ENCODE measurements around the gene WWOX. TPM values are rescaled to one million over a fixed set of nuclear protein-coding genes. Genes with fewer than 3 reads are reported as not detected.

Gene WWOX
- total RNA-seq, 2 donors from 2014 or later: 12.6 to 17.2 TPM

DNA sequence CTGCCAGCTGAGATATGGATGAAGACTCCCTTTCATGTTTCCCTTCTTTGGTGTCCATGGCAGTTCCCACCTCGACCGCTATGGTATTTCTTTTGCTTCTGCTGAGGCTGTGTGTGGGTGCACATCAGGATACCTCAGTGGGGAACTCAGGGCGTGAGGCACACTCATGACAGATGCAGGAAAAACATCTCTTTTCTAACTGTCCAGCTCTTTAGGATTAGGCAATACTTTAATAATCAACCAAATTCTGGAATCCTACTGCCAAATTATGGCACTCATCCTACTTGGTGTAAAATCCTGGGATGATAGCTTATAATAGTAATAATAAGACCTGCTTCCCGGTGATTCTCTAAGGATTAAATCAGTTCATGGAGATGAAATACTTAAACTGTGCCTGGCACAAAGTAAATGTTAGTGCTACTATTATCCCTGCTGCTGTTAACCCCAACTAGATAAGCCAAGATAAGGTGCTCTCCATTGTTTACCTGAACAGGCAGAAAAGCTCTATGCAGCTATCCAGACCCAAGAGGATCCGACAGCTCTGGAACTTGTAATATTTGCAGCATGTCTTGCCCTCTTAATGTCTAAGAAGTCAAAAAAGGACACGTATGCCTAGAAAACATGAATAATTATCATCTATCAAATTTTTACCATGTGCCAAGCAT lies 543.3 kb downstream of the WWOX start:
- Mint-ChIP-seq H3K27ac (no peak overlapping the region), H3K36me3 (no peaks in the 10 kb centered on the region), H3K9me3 (no peaks in the 10 kb centered on the region)
- DNase-seq (ENCODE audit: low spot score in 2 of 2): no peak
- ATAC-seq: no peak

DNA sequence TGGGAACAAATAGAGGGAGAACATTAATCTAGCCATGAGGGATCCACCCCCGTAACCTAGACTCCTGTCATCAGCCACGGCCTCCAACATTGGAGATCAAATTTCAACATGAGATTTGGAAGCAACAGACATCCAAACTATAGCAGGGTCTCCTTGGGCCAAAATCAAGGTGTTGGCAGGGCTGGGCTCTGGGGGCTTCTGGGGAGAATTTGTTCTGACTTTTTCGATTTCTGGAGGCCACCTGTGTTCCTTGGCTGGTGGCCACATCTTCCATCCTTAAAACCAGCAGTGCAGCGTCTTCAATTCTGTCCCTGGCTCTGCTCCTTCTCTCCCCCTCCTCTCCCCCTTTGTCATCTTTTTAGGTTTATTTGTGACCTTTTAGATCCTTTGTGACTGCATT lies 546.2 kb downstream of the WWOX start:
- H3K27ac Mint-ChIP-seq: no peak overlapping the region
- no peaks in the 10 kb centered on the region for H3K9me3 Mint-ChIP-seq
- ATAC-seq: no peak
- no peaks in the 10 kb centered on the region for H3K36me3 Mint-ChIP-seq
- DNase-seq (ENCODE audit: low spot score in 2 of 2): no peak

DNA sequence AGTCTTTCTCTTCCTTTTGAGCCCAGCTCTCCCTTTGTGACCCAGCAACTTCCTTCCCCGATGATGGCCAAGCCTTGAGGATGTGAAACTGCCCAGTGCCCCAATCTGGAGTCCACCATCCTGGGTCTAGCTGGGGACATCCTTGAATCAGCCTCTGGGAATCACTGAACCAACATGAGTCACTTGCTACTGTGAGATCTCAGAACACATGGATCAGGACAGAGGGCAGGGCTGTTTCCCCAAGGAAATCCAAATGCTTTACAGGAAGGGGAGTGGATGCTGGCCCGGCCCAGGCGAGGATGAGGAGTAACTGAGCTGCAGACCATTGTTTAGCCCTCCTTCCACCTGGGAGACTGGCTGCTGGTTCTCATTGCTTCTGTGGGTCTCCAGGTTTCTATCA lies 547.6 kb downstream of the WWOX start:
- ATAC-seq (no peak), DNase-seq (ENCODE audit: low spot score in 2 of 2) (no peak)
- Mint-ChIP-seq H3K36me3 (no peaks in the 10 kb centered on the region), H3K9me3 (no peaks in the 10 kb centered on the region), H3K27ac (peak overlapping the region in 1 of 2 donors; percentile 17)

DNA sequence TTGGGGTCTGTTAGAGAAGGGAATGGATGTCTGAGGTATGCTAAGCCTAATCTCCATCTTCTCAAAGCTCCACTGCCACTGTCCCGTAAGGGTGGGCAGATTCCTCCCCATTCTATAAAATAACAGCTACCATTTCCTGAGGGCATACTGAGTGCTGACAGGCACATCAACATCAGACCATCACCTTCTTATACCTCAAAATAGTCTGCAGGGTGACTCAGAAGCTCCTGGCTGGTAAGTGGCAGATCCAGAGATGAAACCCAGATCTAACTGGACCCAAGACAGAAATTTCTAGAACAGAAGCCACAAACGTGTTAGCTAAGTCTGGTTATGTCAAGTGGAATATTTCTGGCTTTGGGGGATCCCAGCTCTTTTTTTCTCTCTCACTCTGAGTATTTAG lies 548.0 kb downstream of the WWOX start:
- Mint-ChIP-seq H3K27ac (peak overlapping the region in 1 of 2 donors; percentile 17), H3K9me3 (no peaks in the 10 kb centered on the region), H3K36me3 (no peaks in the 10 kb centered on the region)
- ATAC-seq (no peak), DNase-seq (ENCODE audit: low spot score in 2 of 2) (no peak)

DNA sequence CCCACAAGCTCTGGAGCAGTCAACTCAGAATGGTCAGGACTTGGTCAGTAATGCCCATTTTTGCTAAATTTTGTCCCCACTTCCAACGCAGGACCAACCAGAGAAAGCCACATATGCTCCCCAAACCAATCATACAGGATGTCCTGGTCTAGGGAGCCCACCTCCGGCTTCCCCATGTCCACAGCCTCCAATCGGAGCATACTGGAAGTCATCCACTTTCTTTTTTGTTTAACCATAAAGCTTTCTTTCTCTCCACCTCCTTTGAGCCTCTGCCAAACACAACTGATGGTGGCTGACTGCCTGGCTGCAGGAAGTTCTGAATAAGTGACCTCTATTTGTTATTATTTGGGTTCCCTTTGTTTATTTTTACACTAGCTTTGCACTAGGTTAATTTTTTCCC lies 549.1 kb downstream of the WWOX start:
- no peak for DNase-seq (ENCODE audit: low spot score in 2 of 2)
- Mint-ChIP-seq H3K36me3 (no peaks in the 10 kb centered on the region), H3K9me3 (no peaks in the 10 kb centered on the region), H3K27ac (no peak overlapping the region)
- ATAC-seq: no peak

DNA sequence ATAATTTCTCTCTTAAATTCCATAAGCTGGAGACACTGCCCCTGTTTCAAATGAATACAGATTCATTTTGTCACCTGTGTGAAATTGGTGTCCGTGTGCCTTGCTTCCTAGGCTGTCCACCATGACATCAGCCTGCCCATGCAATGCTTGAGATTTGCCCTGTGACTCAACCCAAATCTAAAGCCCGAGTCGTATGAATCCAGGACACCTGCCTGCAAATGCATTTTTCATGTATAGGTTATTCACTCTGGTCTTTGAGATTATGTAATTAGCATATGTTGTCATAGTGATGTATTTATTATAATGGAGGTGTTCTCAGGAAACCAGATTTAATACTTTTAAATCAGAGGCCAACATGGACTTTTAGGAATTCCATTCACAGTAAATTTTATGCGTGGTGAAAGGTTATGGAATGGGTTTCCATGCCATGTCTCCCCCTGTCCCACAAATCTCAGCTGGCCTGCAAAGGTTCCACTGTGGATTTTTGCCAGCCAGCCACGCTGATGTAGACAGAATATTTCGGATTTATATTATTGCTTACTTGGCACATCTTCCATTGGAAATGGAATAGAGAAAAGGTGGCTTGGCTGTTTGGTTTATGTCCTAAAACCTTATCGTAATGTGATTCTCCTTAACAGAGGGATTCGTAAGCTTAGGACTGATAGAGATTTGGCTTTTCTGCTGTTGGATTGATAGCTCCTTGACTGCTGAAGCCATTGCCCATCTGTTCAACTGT lies 551.1 kb downstream of the WWOX start:
- no peak for ATAC-seq
- Mint-ChIP-seq H3K27ac (no peak overlapping the region), H3K9me3 (no peaks in the 10 kb centered on the region), H3K36me3 (no peaks in the 10 kb centered on the region)
- no peak for DNase-seq (ENCODE audit: low spot score in 2 of 2)

DNA sequence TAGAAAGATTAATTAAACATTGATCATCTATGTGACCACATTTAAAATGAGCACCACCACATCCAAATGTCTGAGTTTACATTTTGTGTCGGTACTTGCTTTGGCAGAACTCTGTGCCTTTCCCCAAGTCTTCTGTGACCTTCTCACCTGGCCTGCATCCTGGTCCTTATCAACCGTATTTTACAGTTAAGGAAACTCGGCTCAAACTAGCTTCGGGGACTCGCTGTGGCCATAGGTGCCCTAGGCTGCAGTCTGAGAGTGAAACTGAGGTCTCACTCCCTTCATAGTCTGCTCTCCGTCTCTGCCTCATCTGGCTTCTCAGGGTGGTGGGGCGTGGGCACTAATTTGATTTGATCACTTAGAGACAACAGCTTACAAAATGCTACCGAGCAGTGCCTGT lies 555.5 kb downstream of the WWOX start:
- Mint-ChIP-seq H3K9me3 (no peaks in the 10 kb centered on the region), H3K27ac (no peak overlapping the region), H3K36me3 (no peaks in the 10 kb centered on the region)
- ATAC-seq: no peak
- no peak for DNase-seq (ENCODE audit: low spot score in 2 of 2)

DNA sequence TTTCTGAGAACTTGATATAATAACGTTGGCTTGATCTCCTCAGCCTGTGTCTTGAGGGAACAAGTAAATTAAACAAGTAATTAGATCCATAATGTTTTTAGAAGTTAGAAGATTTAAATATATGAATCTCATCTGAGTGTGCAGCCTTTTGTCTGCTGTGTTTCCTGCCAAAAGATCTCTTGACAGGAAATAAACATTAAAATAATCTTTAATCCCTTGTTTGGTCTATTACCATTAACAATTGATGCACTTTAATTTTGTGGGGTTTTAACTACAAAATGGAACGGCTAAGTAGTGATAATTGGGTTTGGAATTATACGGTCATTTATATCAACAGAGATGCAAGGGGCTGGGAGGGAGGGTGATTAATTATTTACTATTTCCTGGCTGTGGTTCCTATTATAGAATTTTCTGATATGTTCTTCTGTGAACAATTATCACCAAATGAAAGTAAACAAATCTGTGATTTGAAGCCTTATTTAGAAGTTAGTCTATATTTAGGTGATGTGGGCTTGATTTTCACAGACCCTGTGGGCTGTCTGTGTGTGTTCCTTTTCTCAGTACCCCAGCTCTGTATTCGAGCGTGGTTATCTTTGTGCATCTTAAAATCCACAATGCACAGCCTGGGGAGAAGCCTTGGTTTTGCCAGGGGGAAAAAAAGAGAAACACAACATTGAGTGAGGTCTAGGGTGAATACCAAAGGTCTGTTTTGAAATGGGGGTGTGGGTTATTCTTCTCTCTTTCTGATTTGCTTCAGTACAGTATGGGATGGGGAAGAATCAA lies 556.1 kb downstream of the WWOX start:
- DNase-seq (ENCODE audit: low spot score in 2 of 2) (no peak), ATAC-seq (no peak)
- Mint-ChIP-seq H3K36me3 (no peaks in the 10 kb centered on the region), H3K9me3 (no peaks in the 10 kb centered on the region), H3K27ac (no peak overlapping the region)

DNA sequence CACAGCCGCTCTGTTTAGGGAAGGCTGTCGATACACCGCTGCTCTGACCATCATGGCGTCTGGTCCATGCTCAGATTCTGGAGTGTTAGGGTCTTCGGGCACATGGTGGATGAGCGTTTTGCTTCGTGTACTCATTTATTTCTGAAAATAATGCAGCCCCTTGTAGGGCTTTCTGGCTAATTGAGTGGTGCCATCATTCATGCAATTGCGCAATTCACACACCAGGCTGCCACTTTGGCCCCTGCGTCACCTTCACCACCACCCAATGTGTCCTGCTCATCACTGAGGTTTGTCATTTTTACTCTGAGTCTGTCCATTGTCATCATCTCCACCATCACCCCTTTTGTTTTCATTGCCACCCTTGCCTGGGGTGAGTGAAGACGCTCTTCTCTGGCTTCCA lies 557.4 kb downstream of the WWOX start:
- H3K36me3 Mint-ChIP-seq: no peaks in the 10 kb centered on the region
- no peak overlapping the region for H3K27ac Mint-ChIP-seq
- ATAC-seq (no peak), DNase-seq (ENCODE audit: low spot score in 2 of 2) (no peak)
- no peaks in the 10 kb centered on the region for H3K9me3 Mint-ChIP-seq

DNA sequence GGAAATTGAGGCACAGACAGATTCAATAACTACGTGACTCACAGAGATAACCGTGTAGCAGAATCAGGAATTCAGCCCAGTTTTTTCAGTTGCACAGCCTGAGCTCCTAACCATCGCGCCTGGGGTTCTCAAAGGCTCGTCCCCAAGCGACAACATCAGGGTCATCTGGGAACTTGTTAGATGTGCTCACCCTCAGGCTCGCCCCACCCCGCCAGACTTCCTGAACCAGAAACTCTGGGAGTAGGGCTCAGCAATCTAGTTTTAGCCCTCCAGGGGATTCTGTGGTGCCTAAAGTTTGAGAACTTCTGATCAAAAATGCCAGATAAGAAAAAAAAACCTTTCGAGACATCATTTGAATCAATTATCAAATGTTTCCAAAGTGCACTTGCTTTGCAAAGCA lies 559.8 kb downstream of the WWOX start:
- Mint-ChIP-seq H3K27ac (no peak overlapping the region), H3K36me3 (no peaks in the 10 kb centered on the region), H3K9me3 (no peaks in the 10 kb centered on the region)
- ATAC-seq: no peak
- no peak for DNase-seq (ENCODE audit: low spot score in 2 of 2)

DNA sequence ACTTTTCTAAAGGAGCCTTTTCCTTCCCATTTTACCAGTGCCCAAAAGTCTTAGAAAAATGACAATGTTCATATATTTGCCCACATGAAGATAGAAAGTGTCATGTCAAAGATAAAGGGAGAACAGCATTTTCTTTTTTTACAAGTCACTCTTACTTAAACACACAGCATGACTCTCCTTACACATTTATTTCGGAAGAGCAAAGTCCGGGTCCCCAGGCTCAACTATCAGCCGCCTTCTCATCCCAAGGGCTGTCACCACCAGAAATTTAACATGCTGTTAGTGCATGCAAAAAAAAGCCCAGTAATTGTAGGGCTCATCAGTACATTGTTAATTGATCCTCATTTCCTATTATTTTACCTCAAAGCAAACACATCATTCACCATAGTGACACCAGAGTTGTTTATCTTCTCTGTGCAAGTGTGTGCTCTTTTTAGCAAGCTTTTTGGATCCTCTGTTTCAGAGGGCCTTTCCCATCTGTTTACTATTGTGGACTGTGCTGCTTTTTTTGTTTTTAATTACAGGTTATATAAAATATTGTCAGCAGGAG lies 560.3 kb downstream of the WWOX start:
- H3K9me3 Mint-ChIP-seq: no peaks in the 10 kb centered on the region
- DNase-seq (ENCODE audit: low spot score in 2 of 2) (no peak), ATAC-seq (no peak)
- H3K36me3 Mint-ChIP-seq: no peaks in the 10 kb centered on the region
- H3K27ac Mint-ChIP-seq: no peak overlapping the region

DNA sequence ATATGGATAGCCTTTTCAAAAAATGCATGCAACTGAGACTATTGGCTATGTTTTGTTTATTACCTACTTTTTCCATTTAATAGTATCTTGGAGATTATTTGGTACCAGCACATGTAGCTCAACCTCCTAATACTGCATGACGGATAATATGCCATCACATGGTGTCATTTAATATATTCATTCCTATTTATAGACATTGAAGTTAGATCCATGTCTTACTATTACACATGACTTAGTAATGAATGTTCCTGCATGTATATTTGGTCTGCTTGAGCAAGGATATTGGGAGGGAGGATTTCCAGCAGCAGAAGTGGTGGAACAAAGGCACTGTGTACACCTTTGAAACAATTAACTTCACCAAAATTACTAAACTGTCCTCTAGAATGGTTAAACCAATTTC lies 561.3 kb downstream of the WWOX start:
- Mint-ChIP-seq H3K36me3 (no peaks in the 10 kb centered on the region), H3K27ac (no peak overlapping the region), H3K9me3 (no peaks in the 10 kb centered on the region)
- DNase-seq (ENCODE audit: low spot score in 2 of 2) (no peak), ATAC-seq (no peak)

DNA sequence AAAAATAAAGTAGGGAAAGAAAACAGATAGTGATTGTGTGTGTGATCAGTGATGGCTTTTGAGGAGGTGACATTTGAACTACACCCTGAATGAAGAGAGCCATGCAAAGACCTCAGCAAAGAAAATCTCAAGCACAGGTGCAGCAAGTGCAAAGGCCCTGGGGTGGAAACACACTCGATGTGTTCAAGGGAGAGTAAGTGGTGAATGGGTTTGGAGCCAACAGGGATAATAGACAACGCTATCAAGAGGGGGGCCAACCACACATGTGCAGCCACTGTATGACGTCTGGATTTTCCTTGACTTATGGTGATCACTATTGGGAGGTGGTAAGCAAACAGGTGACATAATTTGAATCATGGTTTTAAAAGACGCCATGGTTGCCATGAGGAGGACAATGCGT lies 564.2 kb downstream of the WWOX start:
- Mint-ChIP-seq H3K36me3 (no peaks in the 10 kb centered on the region), H3K9me3 (no peaks in the 10 kb centered on the region), H3K27ac (peak overlapping the region in 1 of 2 donors; percentile 65)
- no peak for ATAC-seq
- no peak for DNase-seq (ENCODE audit: low spot score in 2 of 2)

DNA sequence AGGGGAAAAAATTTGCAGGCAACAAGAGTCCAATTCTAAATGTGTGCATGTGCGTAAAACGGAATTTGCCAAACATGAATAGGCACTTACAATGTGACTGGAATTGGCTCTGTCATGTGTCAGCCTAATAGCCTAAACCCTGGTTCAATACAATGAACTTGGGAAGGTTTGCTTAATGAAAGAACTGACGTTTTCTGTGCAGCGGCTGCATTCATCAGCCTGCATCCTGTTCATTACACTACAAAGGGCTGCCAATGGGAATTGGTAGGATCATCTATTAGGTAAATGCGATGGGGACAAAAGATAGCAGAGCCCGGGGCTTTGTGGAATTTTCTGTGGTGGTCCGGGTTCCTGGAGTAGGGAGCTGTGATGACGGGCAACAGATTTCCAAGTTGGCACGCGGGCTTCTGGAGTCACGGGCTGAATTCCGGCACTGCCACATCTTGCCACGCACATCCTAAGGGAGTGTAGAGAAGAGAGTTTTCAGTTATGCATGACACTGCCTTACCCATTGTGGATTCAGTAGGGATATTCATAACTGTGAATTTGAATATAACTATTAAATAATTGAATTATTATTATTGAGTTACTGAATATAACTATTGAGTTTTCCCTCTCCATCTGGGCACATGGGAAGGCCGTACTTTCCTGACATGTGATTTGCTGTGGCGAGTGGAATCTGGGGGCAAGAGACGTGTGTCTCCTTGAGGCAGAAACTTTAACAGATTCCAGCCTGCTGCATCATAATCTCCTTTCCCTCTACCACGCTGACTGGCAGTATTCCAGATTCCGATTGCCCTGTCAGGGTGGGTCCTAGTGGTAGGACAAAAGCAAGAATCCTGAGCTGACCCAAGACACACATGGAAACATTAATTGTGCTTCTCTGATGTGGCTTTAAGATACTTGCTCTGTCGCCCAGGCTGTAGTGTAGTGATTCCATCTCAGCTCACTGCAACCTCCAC lies 565.6 kb downstream of the WWOX start:
- no peaks in the 10 kb centered on the region for H3K36me3 Mint-ChIP-seq
- no peak for DNase-seq (ENCODE audit: low spot score in 2 of 2)
- no peak for ATAC-seq
- no peak overlapping the region for H3K27ac Mint-ChIP-seq
- no peaks in the 10 kb centered on the region for H3K9me3 Mint-ChIP-seq

DNA sequence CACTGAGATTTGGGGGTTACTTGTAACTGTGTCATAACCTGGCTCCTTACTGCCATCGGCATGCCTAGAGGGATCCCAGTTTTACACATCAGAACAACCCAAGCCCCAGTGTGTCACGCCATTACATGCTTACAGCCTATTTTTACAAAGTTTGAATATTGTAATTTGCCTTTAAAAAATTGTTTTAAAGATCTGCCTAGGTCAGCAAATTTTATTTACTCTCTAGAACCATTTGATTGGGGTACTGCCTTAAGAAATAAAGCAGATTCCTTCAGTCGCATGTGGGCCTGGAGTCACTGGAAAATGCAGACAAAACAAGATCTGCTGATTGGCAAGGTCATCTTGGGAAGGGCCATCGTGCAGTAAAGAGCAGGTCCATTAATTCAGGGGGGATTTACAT lies 566.9 kb downstream of the WWOX start:
- ATAC-seq (no peak), DNase-seq (ENCODE audit: low spot score in 2 of 2) (no peak)
- Mint-ChIP-seq H3K36me3 (no peaks in the 10 kb centered on the region), H3K27ac (no peak overlapping the region), H3K9me3 (no peaks in the 10 kb centered on the region)

DNA sequence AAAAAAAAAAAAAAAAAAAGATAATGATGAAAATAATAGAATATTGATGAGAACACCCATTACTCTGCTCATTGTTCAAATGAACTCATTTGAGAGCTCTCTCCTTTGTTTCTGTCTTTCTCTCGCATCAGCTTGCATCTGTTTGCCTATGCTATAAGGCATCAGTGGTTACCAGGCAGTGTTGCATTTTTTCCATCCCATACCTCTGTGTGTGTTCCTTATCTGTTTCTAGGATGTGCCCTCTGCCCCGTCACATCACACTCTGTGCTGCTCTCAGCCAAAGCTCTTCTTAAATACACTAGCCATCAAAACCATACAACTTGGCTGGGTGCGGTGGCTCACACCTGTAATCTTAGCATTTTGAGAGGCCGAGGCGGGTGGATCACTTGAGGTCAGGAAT lies 568.2 kb downstream of the WWOX start:
- ATAC-seq (no peak), DNase-seq (ENCODE audit: low spot score in 2 of 2) (no peak)
- H3K36me3 Mint-ChIP-seq: no peaks in the 10 kb centered on the region
- H3K27ac Mint-ChIP-seq: no peak overlapping the region
- H3K9me3 Mint-ChIP-seq: no peaks in the 10 kb centered on the region
